Choroid plexus epithelial cell (primary cell): Measurements from ENCODE around the gene NMNAT3.

Experiments used
- DNase-seq: peaks from one replicate; pipeline ENCODE4 v3.0.0-alpha.2; 2010; ENCODE audit warnings: low read depth
- H3K4me3 ChIP-seq: 2 replicates; pipeline ENCODE4 v1.5.1; 2011; ENCODE audit warnings: low read depth, mild to moderate bottlenecking, control low read depth, low read length, moderate library complexity
- CTCF ChIP-seq: conservative IDR thresholded peaks from 2 replicates; pipeline ENCODE4 v1.5.1; 2011; ENCODE audit warnings: low read depth, mild to moderate bottlenecking, control low read depth, inconsistent platforms, low read length, moderate library complexity

Gene NMNAT3

GRCh38 chr3:139630542-139630941 lies 47.2 kb downstream of the NMNAT3 start:
- H3K4me3 ChIP-seq: no peak overlapping the region
- DNase-seq: peak; percentile 22
- TF ChIP-seq CTCF: no peak

DNA sequence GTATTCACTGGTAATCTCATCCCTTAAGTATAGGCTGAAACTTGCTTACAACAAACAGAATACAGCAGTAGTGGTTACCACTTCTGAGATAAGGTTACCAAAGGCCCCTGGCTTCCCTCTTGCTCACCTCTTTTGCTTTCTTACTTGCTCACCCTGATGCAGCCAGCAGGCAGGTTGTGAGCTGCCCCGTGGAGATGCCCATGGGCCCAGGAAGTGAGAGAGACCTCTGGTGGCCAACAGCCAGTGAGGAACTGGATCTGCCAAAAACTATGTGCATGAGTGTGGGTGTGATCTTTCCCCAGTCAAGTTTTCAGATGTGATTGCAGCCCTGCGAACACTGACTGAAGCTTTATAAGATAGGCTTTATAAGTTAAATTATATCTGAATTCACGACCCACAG lies 48.7 kb downstream of the NMNAT3 start:
- no peak overlapping the region for H3K4me3 ChIP-seq
- TF ChIP-seq CTCF: peak; percentile 49
- peak; percentile 21 for DNase-seq

DNA sequence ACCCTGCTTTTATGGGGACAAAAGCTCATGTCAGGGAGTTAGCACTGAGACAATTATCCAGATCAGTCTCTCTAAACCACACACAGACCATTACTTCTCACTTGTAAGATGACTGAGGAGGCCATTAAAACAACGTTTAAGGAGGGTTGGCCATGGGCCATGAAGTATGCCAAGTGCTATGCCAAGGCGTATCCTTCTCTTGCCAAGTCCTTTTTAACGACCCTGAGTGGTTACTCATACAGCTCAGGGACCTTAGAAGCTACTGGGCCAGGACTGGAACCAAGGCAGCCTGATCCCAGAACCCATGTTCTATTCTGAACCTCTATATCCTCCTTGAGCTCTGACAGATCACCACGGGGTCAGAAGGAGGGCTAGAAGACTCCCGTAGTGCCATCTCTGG lies 50.0 kb downstream of the NMNAT3 start:
- DNase-seq: no peak
- no peak for TF ChIP-seq CTCF
- no peak overlapping the region for H3K4me3 ChIP-seq

DNA sequence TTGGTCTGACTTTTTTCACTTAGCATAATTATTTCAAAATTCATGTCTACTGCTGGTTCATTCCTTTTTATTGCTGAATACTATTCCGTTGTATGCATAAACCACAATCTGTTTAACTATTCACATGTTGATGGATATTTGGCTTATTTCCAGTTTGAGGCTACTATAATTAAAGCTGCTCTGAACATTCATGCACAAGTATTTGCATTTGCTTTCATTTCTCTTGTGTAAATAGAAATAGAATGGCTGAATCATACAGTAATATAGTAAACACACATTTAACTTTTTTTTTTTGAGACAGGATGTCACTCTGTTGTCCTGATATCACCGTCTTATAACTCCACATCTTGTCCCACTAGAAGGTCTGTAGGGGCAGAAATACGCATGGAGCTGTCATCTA lies 57.3 kb downstream of the NMNAT3 start:
- no peak overlapping the region for H3K4me3 ChIP-seq
- TF ChIP-seq CTCF: no peak

GRCh38 chr3:139619484-139619883 lies 58.3 kb downstream of the NMNAT3 start:
- no peak for DNase-seq
- no peak for TF ChIP-seq CTCF

More for the DNA sequence above, 57.3 kb downstream of the NMNAT3 start:
- DNase-seq: no peak

DNA sequence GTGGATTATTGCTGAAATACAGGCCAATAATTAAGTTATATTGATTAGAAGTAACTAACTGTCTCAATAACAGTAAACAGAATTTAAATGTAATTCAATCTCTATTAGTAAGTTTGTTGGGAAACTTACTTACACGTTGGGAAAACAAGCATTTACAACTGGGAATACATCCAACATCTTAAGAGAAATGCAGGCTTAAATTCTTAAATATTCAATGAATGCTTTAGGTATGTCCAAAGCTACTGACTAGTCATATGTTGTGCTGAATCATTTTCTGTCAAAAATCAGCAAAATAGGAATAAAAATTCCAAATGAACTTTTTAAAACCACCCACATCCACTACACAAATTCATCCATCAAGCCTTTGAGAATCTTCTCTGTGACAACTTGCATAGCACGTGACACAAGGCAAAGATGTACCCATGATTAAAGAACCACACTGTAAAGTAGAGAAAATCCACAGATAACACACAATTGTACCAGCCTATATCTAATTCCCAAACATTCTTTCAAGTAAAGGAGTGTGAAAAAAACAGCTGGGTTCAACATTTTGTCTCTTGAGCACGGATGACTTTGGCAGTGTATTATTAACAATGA lies 60.0 kb downstream of the NMNAT3 start:
- TF ChIP-seq CTCF: no peak
- peak; percentile 35 for DNase-seq
- no peak overlapping the region for H3K4me3 ChIP-seq

More at GRCh38 chr3:139619484-139619883, 58.3 kb downstream of the NMNAT3 start:
- no peak overlapping the region for H3K4me3 ChIP-seq

DNA sequence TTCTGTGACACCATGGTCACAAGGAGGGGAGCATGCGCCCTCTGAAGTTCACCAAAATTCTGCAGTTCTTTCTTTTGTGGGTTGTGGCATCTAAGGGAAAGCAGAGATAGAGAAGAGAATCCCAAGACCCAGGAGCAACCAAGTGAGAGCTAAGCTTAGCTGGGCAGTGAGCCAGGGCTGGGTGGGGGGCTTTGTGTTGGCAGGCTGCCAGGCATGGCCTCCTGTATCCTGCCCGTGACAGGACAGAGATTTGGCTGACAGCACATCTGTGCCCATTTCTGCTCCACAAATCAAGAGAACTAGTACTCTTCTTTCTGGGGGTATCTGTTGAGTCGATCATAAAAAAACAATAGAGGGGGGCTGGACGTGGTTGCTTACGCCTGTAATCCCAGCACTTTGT lies 66.2 kb downstream of the NMNAT3 start:
- no peak for TF ChIP-seq CTCF
- no peak for DNase-seq
- no peak overlapping the region for H3K4me3 ChIP-seq
